H1 (cell line): ENCODE results near the gene AKAP8. TPM values are rescaled to one million over a fixed set of nuclear protein-coding genes. Genes with fewer than 3 reads are reported as not detected.

Experiments used
- CTCF ChIP-seq, 3 experiments: IDR thresholded peaks; 1 replicate in 2 of 3; 2 replicates in 1 of 3; pipeline versions ENCODE4 v1.5.1 to v1.6.1; 2011; ENCODE audit warnings: low read length in 3 of 3, mild to moderate bottlenecking in 3 of 3, inconsistent platforms in 2 of 3, low read depth in 1 of 3, moderate library complexity in 1 of 3; ENCODE audit not compliant: insufficient read depth in 1 of 3; ENCODE audit errors: control extremely low read depth in 1 of 3
- SIN3A ChIP-seq, 2 experiments: IDR thresholded peaks in 1 of 2; conservative IDR thresholded peaks in 1 of 2; 2 replicates each; pipeline ENCODE4 v1.6.1; 2011 to 2012; ENCODE audit warnings: low read length in 2 of 2, improper control_type of control experiment in 1 of 2, low read depth in 1 of 2, mild to moderate bottlenecking in 1 of 2
- polyA plus RNA-seq, 7 experiments: library from polyadenylated mRNA; depleted of rRNA in 3 of 7; stranded (reverse) in 5 of 7; unstranded in 2 of 7; fragments of >200 nt in 5 of 7; fragments of 200-250 nt in 2 of 7; gene quantifications; 1 replicate in 5 of 7; 2 replicates in 1 of 7; 4 replicates in 1 of 7; pipeline versions ENCODE4 v1.2.1 to v1.2.3, GENCODE V29; 2011 to 2013; ENCODE audit warnings: missing spikeins in 2 of 7, mixed read lengths in 2 of 7
- total RNA-seq: library from RNA; stranded (reverse); fragmentation: NEBNext Ultra II Directional; extraction: Animal tissue kit (Norgen Biotek cat#: 25700); gene quantifications from 2 replicates; pipeline ENCODE4 v1.2.1, GENCODE V29; 2021

The AKAP8 gene
- total and polyA plus RNA-seq, 2 of the 8 experiments (the other 6 are each of a cell fraction or from before 2014, with no cell fraction given): 17.0 to 41.0 TPM

- no peak for TF ChIP-seq CTCF (IDR thresholded peaks at IDR 0.05; ENCODE audit: control extremely low read depth in 1 of 3, insufficient read depth in 1 of 3, low read depth in 1 of 3, low read length in 3 of 3)
- no peak for TF ChIP-seq SIN3A (conservative IDR thresholded peaks at IDR 0.05 in 1 of 2, IDR thresholded peaks at IDR 0.05 in 1 of 2; ENCODE audit: low read depth in 1 of 2, low read length in 2 of 2)
These were observed 24.9 kb downstream of the AKAP8 start (continued) for GRCh38 chr19:15354566-15355296.
